NCI-H187 (cell line): ENCODE results near the gene GSDMA.
"Not testable (repeated sequence)": the region's sequence is repeated elsewhere in the genome, so short reads cannot be mapped to it uniquely, and the experiment has no call there.

ENCODE experiments used
- DNase-seq, 2 experiments: peaks; one replicate each; lab custom pipeline; 2025; lab: John Stamatoyannopoulos, UW

The GSDMA gene

DNA sequence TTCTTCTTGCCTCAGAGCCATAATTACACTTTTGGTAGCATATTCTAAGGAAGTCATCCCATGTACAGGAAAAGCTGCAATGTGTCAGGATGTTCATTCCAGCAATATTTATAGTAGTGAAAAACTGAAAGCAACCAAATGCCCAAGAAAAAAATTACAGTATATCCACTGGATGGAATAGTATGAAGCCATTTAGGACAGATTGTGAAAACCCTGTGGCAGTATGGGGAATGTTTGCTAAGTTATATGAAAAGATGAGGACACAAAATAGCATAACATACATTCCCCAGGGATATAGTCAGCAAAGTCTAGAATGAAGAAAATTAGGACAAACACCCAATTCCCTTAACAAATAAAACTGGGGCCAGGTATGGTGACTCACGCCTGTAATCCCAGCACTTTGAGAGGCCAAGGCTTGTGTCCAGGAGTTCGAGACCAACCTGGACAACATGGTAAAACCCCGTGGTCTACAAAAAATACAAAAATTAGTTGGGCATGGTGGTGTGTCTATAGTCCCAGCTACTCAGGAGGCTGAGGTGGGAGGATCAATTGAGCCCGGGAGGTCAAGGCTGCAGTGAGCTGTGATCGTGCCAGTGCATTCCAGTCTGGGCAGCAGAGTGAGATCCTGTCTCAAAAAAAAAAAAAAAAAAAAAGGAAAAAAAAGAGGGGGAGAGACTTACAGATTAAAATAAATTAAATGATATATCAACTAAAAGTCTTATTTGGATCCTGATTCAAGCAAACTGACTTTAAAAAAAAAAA, 33.0 kb upstream of the GSDMA start:
- DNase-seq, result no peak

DNA sequence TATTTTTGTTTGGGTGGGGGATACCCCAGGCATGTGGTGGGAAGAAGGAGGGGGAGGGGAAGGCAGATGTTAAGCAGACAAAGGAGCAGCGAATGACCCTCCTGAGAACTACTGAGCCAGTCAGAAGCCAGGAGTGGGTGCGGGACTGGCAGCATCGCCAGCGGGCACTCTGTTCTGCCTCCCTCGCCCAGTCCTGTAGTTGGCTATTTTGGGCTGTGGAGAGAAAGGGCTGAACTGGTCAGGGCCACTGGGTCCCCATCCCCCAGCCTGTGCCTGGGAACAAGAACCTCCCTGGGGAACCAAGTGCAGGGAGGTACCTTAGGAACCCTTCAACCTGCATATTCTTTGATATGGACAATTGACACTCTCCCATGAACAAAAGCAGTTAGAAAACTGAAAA, 28.9 kb upstream of the GSDMA start:
- DNase-seq, result no peak

DNA sequence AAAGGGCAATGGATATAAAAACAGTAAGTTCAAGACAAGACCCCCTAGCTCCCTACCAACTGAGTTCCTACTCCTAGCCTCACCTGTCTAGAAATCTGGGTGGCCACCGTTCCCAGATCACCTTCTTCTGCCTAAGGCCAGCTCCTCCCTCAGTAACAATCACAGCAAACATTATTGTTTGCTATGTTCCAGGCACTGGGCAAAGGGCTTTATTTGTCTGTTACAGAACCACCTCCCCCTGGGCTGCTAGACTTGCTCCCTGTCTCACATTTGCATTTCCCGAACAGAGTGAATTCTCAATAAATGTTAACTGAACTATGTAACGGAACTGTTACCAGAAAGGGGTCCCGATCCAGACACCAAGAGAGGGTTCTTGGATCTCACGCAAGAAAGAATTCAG, 28.5 kb upstream of the GSDMA start:
- DNase-seq, result no peak

DNA sequence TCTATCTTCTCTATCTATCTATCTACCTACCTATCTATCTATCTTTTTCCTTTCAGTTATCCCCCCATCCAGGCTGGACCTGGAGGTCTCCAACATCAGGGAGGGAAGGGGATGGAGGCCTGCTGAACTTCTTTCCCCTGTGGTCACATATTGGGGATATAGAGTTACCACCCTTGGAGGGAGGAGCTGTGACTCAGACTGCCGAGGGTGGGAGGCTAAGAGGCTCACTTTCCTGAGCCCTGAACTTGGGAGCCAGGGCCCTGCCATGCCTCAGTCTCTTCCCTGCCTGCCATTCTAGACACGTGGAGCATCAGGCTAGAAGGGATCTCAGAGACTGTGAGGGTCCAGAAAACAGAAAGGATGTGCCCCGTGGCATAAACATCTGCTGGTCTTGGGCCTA, 26.9 kb upstream of the GSDMA start:
- DNase-seq, result no peak

DNA sequence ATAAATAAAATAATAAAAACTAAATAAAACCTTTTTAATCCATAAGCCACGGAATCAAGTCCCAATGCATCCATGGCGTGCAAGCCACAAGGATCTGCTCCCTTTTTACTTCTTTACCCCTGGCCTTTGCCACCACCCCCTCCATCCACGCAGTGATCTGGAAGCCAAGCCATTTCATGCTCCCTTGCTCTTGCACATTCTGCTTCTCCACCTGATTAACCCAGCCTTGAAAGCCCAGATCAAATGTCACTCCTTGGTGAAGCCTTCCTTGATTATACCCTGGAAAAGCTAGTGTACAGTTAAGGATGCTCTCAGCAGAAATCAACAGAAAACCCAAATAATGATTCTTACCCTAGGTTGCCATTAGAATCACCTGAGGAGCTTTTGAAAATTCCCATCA, 25.4 kb upstream of the GSDMA start:
- no peak for DNase-seq

DNA sequence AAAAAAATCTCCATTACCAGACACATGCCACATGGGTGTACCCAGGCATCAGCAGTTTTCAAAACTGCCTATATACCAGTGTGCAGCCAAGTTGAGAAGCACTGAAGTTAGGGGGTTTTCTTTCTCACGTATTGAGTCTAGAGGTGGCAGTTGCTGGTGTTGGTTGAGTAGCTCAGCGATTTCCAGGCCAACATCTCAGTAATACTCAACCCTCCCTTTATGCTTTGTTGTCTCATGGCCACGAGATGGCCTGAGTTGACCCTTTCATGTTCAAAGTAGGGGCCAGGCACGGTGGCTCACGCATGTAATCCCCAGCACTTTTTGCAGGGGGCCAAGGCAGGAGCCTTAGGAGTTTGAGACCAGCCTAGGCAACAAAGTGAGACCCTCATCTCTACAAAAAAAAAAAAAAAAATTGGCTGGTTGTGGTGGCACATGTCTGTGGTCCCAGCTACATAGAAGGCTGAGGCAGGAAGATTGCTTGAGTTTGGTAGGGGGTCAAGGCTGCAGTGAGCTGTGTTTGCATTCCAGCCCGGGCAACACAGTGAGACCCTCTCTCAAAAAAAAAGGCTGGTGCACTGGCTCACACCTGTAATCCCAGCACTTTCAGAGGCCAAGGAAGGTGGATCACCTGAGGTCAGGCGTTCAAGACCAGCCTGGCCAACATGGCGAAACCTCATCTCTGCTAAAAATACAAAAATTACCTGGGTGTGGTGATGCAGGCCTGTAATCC, 24.5 kb upstream of the GSDMA start:
- DNase-seq, result no peak

DNA sequence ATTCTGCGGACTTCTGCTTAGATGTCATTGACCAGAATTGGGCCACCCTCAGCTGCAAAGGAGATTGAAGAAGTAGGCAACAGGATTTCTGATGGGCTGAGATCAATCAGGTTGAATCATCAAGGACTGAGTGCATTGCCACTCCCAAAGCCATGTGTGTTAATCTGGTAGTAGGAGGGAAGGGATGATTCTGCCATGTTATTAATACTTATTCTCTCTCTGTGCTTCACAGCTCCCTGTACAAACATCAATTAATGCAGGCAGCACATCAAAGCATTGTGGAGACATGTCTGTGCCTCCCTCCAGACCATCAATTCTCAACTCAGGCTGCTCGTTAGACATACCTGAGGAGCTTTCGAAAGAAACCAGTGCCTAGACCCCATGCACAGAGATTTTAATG, 23.7 kb upstream of the GSDMA start:
- no peak for DNase-seq

DNA sequence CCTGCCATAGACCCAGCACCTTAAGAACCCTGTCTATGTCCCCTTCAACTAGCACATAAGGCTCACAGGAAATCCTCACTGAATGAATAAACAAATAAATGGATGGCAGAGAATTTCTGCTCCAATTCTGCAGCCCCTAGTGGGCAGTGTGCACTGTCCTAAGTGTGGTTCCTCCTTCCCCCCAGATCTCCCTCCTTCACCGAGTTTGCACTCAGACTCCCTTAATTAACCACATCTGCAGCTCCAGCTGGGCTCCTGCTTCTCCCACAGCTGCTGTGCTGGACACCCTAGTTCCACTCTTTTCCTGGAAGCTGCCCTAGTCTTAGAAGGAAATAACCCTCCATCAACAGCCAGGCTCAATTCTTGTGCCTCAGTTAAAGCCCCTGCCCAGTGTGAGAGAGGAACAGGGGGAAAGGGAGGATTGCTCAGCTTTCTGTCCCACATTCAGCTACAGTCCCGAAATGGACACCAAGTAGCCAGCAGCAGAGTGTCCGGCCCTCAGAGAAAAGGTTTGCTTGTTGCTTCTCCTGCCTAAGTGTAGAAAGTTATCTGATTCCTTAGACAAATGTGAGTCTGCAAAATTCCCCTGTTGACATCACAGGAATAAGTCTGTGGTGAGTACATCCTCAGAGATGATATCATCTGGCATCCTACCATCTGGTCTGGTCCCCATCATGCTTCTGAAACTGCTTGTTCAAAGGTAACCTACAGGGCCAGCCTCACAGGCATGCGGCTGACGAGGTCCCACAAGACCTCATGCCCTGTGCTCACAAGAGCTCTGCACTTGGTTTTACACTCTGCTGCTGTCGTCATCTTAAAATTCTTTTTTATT, 23.0 kb upstream of the GSDMA start:
- DNase-seq, result no peak

DNA sequence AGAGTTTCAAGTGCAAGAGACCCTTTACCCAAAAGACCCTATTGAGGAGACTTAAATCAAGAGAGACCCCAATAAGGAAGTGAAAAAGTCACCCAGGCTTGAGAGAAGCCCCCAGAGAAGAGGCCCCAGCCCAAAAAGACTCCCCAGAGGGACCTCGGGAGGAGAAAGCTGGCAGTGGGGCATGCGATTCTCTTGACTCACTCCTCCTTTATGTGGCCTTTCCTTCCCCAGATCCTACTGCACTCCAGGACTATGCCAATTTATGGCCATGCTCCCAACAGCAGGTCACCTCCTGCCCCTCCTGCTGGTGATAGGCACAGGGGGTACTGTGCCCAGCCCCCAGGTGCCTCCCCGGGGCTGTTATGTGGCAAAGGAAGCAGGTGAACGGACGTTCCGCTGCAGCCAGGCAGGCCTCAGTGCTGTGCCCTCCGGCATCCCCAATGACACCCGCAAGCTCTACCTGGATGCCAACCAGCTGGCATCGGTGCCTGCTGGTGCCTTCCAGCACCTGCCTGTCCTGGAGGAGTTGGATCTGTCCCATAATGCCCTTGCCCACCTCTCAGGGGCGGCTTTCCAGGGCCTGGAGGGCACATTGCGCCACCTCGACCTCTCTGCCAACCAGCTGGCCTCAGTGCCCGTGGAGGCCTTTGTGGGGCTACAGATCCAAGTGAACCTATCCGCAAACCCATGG, 19.0 kb upstream of the GSDMA start:
- no peak for DNase-seq

DNA sequence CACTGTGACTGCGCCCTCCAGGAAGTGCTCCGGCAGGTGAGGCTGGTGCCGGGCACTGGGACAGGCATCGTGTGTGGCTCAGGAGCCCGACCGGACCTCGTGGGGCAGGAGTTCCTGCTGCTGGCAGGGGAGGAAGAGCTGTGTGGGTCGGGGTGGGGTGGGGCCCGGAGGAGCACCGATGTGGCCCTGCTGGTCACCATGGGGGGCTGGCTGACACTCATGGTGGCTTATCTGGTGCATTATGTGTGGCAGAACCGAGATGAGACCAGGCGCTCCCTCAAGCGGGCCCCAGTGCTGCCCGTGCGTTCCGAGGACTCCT, 18.5 kb upstream of the GSDMA start:
- DNase-seq, result no peak

DNA sequence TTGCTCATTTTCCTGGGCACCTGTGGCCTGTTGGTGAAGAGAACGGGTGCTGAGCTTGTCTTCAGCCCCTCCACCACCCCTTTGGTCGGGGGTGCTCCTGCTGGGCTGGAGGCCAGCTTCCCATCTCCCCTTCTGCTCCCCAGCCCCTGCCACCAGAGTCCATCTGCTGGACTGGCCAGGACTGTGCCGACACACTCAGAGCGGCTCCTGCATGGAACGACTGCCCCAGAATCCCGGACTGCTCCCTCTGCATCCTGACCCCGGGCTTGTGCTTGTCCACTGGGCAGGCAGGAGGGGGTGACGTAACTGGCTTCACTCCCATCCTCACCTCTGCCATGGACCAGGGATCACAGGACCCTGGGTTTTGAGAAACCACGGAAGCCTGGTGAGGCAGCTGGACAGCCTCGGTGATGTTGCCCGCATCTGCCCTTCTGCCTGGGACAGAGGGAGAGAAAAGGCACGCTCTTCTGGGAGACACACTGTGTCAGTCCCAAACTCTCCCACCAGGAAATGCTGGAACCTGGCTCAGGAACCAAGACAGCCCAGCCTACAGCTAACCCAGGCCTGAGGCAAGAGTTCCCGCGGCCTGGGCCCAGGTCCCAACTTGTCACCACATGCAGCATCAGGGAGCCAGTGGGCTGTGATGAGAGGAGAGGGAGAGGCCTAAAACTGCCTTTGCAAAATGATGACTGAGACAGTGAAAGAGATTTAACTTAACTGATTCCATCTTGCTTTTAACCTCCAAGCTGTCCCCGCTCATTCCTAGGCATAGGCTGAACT, 16.1 kb upstream of the GSDMA start:
- DNase-seq, result no peak

DNA sequence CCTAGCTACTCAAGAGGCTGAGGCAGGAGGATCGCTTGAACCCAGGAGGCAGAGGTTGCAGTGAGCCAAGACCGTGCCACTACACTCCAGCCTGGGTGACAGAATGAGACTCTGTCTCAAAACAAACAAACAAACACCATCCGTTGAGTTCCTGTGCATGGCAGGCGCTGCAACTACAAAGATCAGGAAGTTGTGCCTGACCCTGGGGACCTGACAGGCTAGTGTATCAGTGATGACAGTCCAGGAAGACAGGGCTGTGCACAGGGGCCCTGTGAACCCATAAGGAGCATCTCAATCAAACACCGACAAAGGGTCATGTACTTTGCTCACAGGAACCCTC, 14.3 kb upstream of the GSDMA start:
- DNase-seq, result not testable (repeated sequence)

DNA sequence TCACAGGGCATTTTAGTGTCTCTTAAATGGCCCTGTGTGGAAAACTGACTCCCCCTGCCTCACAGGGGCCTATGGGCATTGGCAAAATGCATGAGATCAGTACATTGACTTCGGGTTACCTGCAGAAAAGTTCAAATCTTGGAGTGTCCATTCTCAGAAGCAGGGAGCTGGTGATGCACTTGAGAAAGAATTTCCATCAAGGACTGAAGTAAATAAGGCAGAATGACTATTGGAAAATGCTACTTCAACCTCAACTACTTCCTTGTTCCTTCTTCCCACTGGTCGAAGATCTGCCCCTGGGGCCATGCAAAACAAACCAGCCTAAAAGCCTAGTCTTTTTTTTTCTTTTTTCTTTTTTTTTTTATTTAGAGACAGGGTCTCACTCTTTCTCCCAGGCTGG, 13.8 kb upstream of the GSDMA start:
- DNase-seq, result no peak

DNA sequence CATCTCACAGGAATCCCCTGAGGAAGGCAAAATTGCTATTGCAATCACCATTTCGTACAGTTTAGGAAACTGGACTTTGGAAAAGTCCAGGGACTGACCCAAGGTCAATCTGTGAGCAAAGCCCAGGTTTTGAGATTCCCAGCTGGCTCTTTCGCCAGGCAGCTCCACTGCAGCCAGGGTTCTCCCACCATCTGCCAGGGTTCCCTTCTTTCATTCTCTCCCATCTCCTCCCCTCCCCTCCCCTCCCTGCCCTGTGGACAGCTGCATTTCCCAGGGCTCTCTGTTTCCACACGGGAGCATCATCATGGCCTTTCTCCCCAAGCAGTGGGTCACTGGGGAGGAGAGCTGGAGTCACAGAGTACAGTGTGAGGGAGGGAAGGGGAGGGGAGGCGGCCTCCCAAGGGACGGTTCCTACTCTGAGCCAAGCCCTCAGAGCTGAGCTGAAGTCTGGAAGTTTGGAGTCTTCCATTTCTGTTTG, 11.9 kb upstream of the GSDMA start:
- no peak for DNase-seq

DNA sequence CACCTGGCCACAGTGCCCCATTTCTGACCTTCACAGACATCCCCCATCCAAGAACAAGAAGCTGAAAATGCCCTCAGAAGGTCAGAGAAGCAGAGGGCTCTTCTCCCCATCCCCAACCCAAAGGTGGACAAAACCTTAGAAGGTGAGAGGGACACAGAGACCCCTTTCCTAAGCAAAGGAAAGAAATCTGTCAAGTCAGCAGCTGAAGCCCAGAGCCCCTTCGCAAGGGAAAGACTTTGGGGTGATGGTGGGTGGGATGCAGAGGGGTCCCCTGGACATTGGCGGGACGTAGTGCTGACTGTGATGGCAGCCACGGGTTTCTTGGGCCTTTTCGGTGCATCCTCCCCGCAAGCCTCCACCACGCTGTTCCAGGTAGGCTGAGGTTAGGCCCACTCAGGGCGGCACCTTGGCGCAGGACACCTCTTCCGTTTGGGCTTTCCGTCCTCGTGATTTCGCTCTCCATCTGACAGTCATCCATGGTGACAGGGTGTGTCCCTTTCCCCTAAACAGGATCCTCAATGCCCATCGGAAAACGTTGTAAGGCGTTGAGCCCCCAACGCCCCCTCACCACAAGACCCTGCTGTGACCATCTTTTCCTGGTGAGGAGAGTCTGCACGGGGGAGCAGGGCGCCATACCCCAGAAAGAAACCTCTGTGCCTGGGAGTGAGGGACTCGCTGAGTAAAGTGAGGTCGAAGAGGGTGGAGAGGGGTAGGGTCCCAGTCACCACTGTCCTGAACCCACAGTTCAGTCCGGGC, 10.7 kb upstream of the GSDMA start:
- no peak for DNase-seq

DNA sequence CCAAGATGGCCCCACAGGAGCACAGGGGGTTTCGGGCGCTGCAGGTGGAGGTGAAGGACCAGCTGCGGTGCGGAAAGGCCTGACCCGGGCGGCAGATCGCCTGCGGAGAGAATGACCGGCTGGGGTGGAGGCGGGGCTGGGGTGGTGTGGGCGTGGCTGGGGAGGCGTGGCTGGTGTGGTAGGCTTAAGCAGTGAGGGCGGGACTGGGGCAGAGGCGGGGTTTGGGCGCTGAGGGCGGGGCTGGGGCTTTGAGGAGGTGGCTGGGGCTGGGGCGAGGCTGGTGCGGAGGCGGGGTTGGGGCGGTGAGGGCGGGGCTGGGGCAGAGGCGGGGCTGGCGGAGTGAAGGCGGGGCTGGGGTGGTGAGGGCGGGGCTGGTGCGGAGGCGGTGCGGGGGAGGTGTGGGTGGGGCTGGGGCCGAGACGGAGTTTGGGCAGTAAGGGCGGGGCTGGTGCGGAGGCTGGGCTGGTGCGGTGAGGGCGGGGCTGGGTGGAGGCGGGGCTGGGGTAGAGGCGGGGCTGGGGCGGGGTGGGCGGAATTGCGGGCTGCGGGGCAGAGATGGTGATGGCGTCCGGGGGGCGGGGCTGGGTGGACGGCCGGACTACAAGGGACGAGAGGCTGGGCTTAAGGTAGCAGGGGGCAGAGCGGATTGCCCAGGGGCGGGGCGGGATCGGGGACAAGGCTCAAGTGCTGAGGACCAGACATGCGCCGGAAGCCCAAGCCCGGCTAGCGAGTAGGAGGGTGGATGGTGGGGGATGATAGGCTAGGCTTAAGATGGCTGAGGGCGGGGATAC, 9.9 kb upstream of the GSDMA start:
- peak; percentile 89 to 96 for DNase-seq

DNA sequence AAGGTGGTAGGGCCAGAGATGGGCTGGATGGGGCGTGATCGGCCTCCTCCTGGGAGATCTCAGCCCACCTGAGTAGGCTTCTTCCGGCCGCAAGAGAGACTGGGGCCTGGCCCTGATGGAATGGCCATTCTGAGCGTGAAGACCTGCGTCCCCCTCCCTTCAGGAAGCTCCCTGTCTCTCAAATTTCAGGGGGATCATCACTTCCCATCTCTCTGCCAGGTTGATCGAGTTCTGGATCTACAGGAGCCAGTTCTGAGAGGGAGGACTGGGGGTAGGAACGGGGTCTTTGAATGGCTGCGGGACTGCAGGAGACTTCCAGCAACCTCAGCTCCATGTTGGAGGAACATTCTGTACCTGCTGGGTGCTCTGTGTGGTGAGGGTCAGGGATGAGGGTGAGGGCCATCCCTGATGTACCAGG, 9.3 kb upstream of the GSDMA start:
- DNase-seq, result no peak

DNA sequence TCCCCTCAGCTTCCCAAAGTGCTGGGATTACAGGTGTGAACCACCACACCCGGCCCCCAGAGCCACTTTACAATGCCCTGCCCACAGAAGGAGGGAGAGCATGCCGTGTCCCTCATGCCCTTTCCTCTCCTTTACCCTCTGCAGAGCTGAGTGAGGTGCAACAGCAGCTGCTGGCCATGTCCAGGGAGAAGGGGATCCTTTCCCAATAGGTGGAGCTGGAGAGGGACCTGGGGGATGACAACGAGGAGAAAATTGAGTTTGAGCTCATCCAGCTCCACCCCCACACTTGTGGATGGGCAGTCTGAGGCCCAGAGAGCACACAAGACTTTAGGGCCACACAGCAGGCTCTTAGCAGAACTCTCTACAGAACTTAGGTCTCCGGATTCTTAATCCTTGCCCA, 7.9 kb upstream of the GSDMA start:
- no peak for DNase-seq

DNA sequence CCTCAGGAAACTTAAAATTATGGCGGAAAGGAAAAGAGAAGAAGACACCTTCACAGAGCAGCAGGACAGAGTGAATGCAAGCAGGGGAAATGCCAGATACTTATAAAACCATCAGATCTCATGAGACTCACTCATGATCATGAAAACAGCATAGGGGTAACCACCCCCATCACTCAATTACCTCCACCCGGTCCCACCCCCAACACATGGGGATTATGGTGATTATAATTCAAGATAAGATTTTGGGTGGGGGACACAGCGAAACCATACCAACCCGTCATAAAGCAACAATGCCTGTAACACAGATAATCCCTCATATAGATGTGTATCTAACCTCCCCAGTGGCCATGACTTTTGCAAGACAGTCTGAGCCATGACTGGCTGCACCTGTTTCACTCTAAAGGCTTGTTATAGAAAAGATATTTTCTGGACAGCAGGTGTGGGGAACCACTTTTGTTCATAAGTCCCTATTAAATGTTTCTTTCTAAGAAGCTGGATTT, 7.0 kb upstream of the GSDMA start:
- no peak for DNase-seq

DNA sequence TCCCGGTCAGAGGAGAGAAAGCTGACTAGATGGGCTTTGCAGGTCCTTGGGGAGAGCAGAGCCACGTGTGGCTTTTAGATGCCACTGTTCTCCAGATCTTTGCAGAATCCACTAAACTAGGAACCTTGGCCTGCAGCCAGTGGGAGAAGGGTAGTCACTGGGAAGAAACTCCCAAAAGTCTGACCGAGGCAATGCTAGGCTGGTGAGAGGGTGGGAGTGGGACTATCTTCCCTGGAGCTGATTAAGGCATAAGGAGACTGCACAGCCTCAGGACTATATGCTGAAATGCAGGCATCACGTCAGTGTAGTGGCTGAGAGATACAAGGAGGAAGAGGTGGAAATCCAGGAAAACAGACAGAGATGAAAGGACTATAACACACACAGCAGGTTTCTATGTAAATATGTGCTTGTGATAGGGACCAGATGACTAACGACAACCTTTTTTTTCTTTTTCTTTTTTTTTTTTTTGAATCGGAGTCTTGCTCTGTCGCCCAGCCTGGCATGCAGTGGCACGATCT, 2.2 kb upstream of the GSDMA start:
- DNase-seq, result no peak
